ENCODE measurements around the gene RPP40. TPM values are rescaled to one million over a fixed set of nuclear protein-coding genes. Genes with fewer than 3 reads are reported as not detected.

Gene RPP40
- total RNA-seq, 2 donors from 2014 or later, result 4.1 to 5.5 TPM

DNA sequence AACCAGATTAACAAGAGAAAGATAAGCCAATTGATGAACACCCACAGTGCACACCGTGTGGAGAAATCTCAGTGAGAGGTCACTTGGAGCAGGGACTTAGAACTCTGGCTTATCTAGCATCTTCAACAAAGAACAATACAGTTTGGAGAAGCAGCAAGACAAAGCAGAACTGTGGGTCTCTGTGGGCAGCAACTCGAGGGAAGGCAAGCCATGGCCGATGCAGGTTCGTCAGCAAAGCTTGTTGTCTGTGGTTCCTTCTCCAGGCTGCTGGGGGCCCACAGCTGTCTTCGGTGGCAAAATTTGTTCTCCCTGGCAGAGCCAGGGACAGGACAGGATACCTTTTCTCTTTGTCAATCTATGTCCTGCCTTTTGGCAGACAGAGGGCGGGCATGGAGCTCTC, 22.1 kb downstream of the RPP40 start:
- DNase-seq (ENCODE audit: low spot score), result no peak
- Histone ChIP-seq H3K4me3 (no peak overlapping the region), H3K36me3 (no peaks in the 10 kb centered on the region), H3K27ac (no peak overlapping the region), H3K9me3 (no peaks in the 10 kb centered on the region), H3K27me3 (replicated peaks; ENCODE audit: insufficient read depth) (no peaks in the 10 kb centered on the region), H3K4me1 (replicated peaks) (no peaks in the 10 kb centered on the region)
- TF ChIP-seq, protein P1, sequence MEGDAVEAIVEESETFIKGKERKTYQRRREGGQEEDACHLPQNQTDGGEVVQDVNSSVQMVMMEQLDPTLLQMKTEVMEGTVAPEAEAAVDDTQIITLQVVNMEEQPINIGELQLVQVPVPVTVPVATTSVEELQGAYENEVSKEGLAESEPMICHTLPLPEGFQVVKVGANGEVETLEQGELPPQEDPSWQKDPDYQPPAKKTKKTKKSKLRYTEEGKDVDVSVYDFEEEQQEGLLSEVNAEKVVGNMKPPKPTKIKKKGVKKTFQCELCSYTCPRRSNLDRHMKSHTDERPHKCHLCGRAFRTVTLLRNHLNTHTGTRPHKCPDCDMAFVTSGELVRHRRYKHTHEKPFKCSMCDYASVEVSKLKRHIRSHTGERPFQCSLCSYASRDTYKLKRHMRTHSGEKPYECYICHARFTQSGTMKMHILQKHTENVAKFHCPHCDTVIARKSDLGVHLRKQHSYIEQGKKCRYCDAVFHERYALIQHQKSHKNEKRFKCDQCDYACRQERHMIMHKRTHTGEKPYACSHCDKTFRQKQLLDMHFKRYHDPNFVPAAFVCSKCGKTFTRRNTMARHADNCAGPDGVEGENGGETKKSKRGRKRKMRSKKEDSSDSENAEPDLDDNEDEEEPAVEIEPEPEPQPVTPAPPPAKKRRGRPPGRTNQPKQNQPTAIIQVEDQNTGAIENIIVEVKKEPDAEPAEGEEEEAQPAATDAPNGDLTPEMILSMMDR (IDR thresholded peaks at IDR 0.05), result no peak
- TF ChIP-seq POLR2AphosphoS5 (IDR thresholded peaks at IDR 0.05), result no peak
- TF ChIP-seq POLR2A (IDR thresholded peaks at IDR 0.05), result no peak
- WGBS, result 44% methylated on average over 6 of the region's 6 CpGs
- intact Hi-C loops (cut with DNase I), result no loop called here

DNA sequence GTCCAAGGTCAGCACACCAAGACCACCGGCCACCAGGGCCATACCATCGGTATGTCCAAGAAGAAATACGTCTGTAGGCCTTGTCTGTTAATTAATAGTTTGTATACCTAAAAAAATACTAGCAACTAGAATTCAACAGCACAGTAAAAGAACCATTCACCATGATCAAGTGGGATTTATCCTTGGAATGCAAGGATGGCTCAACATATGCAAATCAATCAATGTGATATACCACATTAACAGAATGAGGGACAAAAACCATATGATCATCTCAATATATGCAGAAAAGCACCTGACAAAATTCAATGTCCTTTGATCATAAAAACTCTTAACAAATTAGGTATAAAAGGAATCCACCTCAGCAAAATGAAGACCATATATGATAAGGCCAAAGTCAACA, 24.4 kb downstream of the RPP40 start:
- intact Hi-C loops (cut with DNase I), result no loop called here

DNA sequence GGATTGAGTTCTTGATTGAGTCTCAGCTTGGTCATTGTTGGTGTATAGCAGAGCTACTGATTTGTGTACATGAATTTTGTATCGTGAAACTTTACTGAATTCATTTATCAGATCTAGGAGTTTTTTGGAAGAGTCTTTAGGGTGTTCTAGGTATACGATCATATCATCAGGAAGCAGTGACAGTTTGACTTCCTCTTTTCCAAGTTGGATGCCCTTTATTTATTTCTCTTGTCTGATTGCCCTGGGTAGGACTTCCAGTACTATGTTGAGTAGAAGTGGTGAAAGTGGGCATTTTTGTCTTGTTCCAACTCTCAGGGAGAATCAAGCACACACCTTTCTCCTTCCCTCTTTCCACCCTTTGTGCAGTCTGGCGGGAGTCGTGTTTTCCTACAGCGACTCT, 26.4 kb downstream of the RPP40 start:
- TF ChIP-seq POLR2A (IDR thresholded peaks at IDR 0.05) (no peak), POLR2AphosphoS5 (IDR thresholded peaks at IDR 0.05) (no peak)
- TF ChIP-seq, protein P1 (IDR thresholded peaks at IDR 0.05), result no peak
- intact Hi-C loops (cut with DNase I), result no loop called here
- no peak overlapping the region for H3K27ac ChIP-seq
- H3K9me3 ChIP-seq, result no peaks in the 10 kb centered on the region
- DNase-seq (ENCODE audit: low spot score), result no peak
- no peaks in the 10 kb centered on the region for H3K36me3 ChIP-seq
- 70% methylated on average over 5 of the region's 5 CpGs for WGBS
- H3K4me3 ChIP-seq, result no peak overlapping the region
- no peaks in the 10 kb centered on the region for H3K4me1 ChIP-seq (replicated peaks)
- no peaks in the 10 kb centered on the region for H3K27me3 ChIP-seq (replicated peaks; ENCODE audit: insufficient read depth)

More for the DNA sequence above, 24.4 kb downstream of the RPP40 start:
- 65% methylated on average over 3 of the region's 3 CpGs for WGBS
- Histone ChIP-seq H3K27me3 (replicated peaks; ENCODE audit: insufficient read depth) (no peaks in the 10 kb centered on the region), H3K27ac (no peak overlapping the region), H3K36me3 (no peaks in the 10 kb centered on the region), H3K9me3 (no peaks in the 10 kb centered on the region), H3K4me1 (replicated peaks) (no peaks in the 10 kb centered on the region), H3K4me3 (no peak overlapping the region)
- no peak for DNase-seq (ENCODE audit: low spot score)
- TF ChIP-seq POLR2A (IDR thresholded peaks at IDR 0.05) (no peak), POLR2AphosphoS5 (IDR thresholded peaks at IDR 0.05) (no peak)
- TF ChIP-seq, protein P1 (IDR thresholded peaks at IDR 0.05), result no peak

DNA sequence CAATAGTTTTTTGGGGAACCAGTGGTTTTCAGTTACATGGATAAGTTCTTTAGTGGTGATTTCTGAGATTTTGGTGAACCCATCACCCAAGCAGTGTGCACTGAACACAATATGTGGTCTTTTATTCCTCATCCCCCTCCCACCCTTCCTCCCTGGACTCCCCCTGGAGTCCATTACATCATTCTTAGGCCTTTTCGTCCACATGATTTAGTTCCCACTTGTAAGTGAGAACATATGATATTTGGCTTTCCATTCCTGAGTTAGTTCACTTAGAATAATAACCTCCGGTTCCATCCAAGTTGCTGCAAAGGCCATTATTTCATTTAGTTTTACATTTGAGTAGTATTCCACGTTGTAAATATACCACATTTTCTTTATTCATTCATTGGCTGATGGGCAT, 28.3 kb downstream of the RPP40 start:
- no peak for DNase-seq (ENCODE audit: low spot score)
- Histone ChIP-seq H3K4me3 (no peak overlapping the region), H3K4me1 (replicated peaks) (no peaks in the 10 kb centered on the region), H3K27ac (no peak overlapping the region), H3K36me3 (no peaks in the 10 kb centered on the region), H3K9me3 (no peaks in the 10 kb centered on the region), H3K27me3 (replicated peaks; ENCODE audit: insufficient read depth) (no peaks in the 10 kb centered on the region)
- TF ChIP-seq POLR2A (IDR thresholded peaks at IDR 0.05) (no peak), POLR2AphosphoS5 (IDR thresholded peaks at IDR 0.05) (no peak)
- TF ChIP-seq, protein P1 (IDR thresholded peaks at IDR 0.05), result no peak
- intact Hi-C loops (cut with DNase I), result no loop called here
- WGBS, result 83% methylated on average over 3 of the region's 3 CpGs

DNA sequence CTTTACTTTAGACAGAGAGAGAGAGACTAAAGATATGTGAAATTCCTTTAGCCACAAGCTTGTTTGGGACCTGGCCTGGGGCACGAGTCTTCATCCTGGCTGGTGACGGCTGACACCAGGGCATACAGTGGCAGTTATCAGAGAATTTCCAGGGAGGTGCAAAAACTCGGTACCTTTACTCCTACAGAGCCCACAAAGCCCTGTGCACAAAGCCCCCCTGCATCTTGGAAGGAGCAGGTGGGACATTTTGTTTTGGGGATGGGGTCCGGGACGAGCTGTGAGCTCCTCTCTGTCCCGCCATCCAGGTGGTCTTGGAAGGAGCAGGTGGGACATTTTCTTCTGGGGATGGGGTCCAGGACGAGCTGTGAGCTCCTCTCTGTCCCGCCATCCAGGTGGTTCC, 28.9 kb downstream of the RPP40 start:
- 90% methylated on average over 8 of the region's 8 CpGs for WGBS
- no peak overlapping the region for H3K27ac ChIP-seq
- no peak overlapping the region for H3K4me3 ChIP-seq
- H3K4me1 ChIP-seq (replicated peaks), result no peaks in the 10 kb centered on the region
- no peaks in the 10 kb centered on the region for H3K36me3 ChIP-seq
- no peaks in the 10 kb centered on the region for H3K9me3 ChIP-seq
- intact Hi-C loops (cut with DNase I), result no loop called here
- H3K27me3 ChIP-seq (replicated peaks; ENCODE audit: insufficient read depth), result no peaks in the 10 kb centered on the region
- no peak for DNase-seq (ENCODE audit: low spot score)
- TF ChIP-seq, protein P1 (IDR thresholded peaks at IDR 0.05), result no peak
- TF ChIP-seq POLR2AphosphoS5 (IDR thresholded peaks at IDR 0.05) (no peak), POLR2A (IDR thresholded peaks at IDR 0.05) (no peak)

All from prostate gland (tissue), 2 donors.